Activated T-cell treated with anti-CD3 and anti-CD28 coated beads for 4 hours (primary cell): ENCODE measurements around the gene PIGX.

Experiments
- DNase-seq: peaks from one replicate; pipeline ENCODE4 v3.0.0-alpha.2; 2020

The PIGX gene

GRCh38 chr3:196763179-196763578 lies 51.0 kb downstream of the PIGX start:
- no peak for DNase-seq

GRCh38 chr3:196765454-196765853 lies 53.3 kb downstream of the PIGX start:
- no peak for DNase-seq

- no peak for DNase-seq
These were observed 58.9 kb downstream of the PIGX start for GRCh38 chr3:196771067-196771466.

GRCh38 chr3:196772102-196772501 lies 59.9 kb downstream of the PIGX start:
- DNase-seq: no peak

GRCh38 chr3:196772897-196773296 lies 60.7 kb downstream of the PIGX start:
- DNase-seq: no peak

- DNase-seq: no peak
These were observed 62.1 kb downstream of the PIGX start for GRCh38 chr3:196774191-196774820.

GRCh38 chr3:196774848-196775422 lies 62.8 kb downstream of the PIGX start:
- no peak for DNase-seq

GRCh38 chr3:196775938-196776337 lies 63.8 kb downstream of the PIGX start:
- DNase-seq: no peak

- DNase-seq: no peak
These were observed 65.7 kb downstream of the PIGX start for GRCh38 chr3:196777836-196778235.

- DNase-seq: no peak
These were observed 66.6 kb downstream of the PIGX start for GRCh38 chr3:196778755-196779154.

GRCh38 chr3:196782511-196782910 lies 70.3 kb downstream of the PIGX start:
- DNase-seq: no peak
